H54 (cell line): Measurements from ENCODE around the gene TRIM62.
"Not testable (repeated sequence)": the region's sequence is repeated elsewhere in the genome, so short reads cannot be mapped to it uniquely, and the experiment has no call there.

ENCODE experiments used
- DNase-seq: peaks from one replicate; pipeline ENCODE4 v3.0.0; 2011; ENCODE audit warnings: low spot score, mixed read lengths; ENCODE audit not compliant: insufficient read length
- FAIRE-seq: peaks from 3 replicates; lab custom pipeline; 2011; peaks lifted over from hg19 to GRCh38; lab: Jason Lieb, UNC
- POLR2A ChIP-seq: IDR thresholded peaks from 2 replicates; pipeline ENCODE4 v1.6.1; 2011; ENCODE audit warnings: low read depth, mild to moderate bottlenecking, low read length

The TRIM62 gene

DNA sequence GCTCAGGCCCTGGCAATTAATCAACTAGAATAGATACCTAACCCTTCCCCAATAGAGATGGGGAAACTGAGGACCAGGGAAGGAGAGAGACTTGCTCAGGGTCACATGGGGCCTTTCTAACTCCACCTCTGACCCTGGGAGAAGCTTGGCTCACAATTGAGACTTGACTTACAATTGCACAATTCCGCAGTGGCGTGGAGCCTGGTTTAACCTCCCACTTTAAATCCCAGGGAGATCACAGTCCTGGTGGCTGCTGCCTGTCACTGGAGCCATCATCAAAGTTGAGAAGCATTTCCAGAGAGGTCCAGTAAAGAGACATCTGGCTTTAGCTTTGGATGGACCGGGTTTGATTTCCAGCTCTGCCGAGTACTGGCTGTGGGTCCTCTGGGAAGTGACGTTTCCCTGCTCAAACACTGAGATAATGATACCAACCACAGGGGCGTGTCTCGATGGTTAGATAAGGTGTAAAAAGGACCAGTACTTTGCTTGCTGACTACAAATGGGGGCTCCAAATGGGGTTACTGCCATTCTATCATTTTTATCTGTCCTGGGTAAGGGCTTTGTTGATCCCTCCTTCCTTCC, 39.3 kb downstream of the TRIM62 start:
- TF ChIP-seq POLR2A: no peak
- DNase-seq (no peak), FAIRE-seq (no peak)

DNA sequence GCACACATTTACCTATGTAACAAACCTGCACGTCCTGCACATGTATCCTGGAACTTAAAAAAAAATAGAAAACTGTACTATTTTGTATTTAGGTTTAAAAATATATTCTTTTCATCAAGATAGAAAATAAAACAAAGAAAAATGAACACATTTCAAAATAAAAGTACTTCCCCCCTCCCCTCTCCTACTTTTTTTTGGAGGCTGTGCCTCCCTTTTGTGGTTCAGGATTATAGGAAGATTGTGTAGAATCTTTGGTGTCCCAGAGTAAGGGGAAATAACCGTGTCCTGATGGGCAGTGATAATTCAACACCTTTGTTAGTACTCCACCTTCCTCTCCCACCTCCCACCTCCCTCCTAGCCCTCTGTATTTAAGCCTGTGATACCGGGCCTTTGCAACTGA, 40.1 kb downstream of the TRIM62 start:
- FAIRE-seq (no peak), DNase-seq (no peak)
- TF ChIP-seq POLR2A: no peak

DNA sequence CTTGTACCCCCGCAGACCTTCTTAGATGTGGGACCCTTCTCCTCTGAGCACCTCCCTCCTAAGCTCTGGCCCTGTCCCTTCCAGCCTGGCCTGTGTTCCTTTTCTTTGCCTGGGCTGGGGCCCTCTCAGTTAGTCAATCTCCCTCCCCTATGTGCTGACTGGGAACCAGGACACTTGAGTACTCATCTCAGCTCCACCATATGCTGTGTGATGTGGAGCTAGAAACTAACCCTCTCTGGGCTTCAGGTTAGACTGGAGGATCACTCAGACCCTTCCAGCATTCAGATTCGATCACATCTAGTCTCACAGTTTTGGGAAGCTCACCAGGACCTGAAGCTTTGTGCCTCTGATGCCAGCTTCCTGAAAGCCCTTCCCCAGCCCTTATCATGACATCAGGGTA, 40.6 kb downstream of the TRIM62 start:
- FAIRE-seq (no peak), DNase-seq (no peak)
- TF ChIP-seq POLR2A: no peak

DNA sequence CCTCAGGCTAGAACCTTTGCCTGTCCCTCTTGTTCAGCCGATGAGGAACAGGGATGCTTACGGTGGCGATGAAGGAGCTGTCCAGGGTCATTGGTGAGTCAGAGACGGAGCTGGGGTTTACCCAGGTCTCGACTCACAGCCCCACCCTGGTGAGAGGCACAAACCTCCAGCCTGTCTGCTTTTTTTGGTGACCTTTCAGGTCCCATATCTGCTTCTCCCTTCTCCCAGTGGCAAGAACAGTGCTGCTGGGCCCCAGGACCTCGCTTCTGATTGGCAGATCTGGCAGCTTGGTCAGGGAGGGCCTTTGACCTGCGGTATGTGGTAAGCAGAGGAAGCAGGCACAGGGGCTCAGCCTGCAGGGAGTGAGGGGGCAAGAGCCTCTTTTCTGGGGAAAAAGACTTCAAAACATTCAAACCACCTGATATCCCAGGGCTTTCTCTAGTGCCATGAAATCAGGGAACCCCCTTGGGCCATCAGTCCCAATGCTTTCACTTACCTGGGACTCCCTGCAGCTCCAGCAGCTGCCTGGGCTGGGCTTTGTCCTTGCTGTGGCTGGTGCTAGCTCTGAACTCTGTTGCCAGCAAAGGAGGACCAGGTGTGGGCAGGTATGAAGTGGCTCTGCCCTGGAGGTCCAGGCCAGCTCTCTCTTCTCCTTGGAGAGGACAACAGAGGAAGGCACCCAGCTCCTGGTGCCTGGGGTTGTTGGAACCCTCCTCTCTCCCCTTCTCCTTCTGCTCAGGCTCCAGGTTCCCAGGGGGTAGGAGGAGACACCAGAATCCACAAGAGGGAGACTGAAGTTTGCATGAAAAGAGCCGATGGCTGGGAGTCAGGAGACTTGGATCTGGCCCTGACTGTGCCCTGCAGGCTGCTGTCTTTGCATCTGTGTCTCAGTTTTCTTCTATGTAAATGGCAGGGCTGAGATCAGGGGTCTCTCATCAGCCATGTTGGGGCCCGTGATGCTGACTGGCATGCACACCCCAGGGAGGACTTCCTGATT, 41.4 kb downstream of the TRIM62 start:
- FAIRE-seq (no peak), DNase-seq (peak; percentile 40)
- TF ChIP-seq POLR2A: no peak

DNA sequence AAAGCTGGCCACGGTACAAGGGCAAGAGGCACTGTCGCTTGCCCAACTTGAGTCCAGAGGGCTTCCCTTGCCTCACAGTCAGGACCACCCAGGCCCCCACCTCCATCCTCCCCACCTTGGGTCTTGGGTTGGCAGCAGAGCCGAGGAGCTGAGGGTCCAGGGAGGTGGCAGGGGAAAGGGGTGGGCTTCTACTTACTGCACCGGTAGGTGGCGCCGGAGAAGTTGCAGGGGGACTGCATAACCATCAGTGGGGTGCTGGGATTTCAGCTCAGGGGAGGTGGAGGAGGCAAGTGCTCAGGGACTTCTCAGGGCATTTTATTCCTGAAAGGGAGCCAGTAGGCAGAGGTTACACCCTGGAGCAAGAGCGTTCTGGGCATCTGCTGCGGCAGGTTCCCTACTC, 44.0 kb downstream of the TRIM62 start:
- TF ChIP-seq POLR2A: no peak
- FAIRE-seq (no peak), DNase-seq (no peak)

DNA sequence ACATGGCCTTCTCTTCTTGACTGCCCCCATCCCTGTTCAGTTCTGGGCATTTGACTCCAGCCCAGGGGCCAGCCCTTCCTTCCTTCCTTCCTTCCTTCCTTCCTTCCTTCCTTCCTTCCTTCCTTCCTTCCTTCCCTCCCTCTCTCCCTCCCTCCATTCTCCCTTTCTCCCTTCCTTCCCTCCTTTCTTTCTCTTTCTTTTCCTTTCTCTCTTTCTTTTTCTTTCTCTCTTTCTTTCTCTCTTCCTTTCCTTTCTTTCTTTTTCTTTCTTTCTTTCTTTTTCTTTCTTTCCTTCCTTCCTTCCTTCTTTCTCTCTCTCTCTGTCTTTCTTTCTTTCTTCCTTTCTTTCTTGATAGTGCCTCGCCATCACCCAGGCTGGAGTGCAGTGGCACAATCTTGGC, 45.8 kb downstream of the TRIM62 start:
- DNase-seq, FAIRE-seq: not testable (repeated sequence)

DNA sequence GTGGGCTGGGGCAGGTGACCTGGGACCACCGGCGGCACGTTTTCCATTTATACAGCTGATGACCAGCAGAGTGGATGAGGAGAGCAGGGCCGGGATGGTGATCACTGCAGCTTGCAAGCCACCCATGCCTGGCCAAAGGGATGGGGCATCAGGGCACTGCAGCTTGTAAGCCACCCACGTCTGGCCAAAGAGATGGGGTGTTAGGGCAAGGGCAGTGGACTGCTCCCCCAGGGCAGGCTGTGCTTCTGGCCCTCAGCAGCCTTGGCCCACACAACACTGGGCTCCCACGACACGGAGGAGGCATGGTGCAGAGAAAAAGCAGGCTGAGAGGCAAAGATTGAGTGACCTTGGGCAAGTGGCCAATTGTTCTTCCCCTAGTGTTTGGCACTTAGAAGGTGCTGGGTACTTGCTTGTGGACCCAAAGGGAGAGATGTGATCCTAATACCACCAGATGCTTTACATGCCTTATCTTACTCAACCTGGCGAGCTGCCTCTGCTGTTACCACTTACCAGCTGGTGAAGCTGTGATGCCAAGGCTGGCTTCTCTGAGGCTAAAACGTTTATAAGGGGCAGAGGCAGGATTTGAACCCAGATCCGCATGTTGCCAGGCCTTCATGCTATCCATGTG, 48.3 kb downstream of the TRIM62 start:
- TF ChIP-seq POLR2A: no peak
- DNase-seq: no peak
- no peak for FAIRE-seq

DNA sequence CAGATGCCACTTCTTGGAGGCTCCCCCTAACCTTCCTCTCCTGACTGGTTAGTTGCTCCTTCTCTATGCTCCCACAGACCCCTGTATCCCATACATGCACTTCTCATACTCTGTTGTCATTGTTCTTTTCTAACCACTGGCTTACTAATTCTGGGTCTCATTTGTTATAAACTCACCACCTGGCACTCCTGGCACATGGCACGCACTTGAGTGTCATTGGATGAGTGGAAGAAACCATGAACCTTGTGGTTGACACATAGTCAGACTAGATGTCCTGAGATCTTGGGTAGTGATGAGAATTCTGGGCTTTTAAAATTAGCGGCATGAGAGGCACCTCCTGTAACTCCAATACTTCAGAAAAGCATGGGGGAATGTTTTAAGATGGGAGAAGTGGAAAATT, 49.3 kb downstream of the TRIM62 start:
- DNase-seq (no peak), FAIRE-seq (no peak)
- TF ChIP-seq POLR2A: no peak

DNA sequence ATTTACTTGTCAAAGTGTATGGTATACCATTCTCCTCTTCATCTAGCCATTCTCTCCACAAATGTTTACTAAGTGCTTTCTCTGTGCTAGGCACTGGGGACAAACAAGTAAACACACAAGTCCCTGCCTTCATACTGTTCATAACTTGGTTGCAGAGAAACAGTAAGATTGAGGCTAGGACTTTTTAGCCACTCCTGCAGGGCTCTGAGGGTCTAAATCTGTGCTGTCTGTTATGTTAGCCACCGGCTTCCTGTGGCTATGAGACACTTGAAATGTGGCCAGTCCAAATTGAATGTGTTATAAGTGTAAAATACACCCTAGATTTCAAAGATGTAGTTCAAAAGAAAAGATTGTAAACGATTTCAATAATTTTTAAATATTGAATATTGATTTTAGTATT, 50.7 kb downstream of the TRIM62 start:
- no peak for TF ChIP-seq POLR2A
- no peak for DNase-seq
- no peak for FAIRE-seq

DNA sequence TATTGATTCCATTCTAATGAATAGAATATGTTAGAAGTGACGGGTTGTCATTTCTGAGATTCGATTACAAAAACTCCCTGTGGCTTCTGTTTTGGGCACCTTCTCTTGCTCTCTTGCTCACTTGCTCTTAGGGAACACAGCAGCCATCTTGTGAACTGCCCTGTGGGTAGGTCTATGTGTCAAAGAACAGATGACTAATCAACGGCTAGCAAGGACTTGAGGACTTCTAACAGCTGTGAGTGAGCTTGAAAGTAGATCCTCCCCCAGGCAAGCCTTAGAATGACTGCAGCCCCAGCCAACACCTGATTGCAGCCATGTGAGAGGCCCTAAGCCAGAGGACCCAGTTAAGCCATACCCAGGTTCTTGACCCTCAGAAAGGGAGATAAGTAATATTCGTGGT, 51.5 kb downstream of the TRIM62 start:
- DNase-seq (no peak), FAIRE-seq (no peak)
- no peak for TF ChIP-seq POLR2A

DNA sequence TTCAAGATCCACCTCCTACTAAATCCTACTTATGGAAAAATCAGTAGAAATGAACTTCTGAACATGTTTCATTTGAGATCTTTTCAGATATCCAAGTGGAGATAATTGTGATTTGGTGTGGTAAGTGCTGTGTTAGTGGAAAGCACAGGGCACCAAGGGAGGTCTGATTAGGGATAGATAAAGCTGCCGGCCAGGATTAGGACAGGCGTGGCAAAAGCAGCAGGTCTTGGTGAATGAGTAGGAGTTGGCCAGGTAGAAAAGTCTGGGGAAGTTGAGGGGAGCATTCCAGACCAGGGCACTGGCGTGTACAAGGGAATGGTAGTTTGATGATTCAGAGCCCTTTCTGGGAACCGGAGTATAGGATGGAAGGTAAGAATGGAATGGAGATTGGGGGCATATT, 53.1 kb downstream of the TRIM62 start:
- DNase-seq (no peak), FAIRE-seq (no peak)
- TF ChIP-seq POLR2A: no peak

DNA sequence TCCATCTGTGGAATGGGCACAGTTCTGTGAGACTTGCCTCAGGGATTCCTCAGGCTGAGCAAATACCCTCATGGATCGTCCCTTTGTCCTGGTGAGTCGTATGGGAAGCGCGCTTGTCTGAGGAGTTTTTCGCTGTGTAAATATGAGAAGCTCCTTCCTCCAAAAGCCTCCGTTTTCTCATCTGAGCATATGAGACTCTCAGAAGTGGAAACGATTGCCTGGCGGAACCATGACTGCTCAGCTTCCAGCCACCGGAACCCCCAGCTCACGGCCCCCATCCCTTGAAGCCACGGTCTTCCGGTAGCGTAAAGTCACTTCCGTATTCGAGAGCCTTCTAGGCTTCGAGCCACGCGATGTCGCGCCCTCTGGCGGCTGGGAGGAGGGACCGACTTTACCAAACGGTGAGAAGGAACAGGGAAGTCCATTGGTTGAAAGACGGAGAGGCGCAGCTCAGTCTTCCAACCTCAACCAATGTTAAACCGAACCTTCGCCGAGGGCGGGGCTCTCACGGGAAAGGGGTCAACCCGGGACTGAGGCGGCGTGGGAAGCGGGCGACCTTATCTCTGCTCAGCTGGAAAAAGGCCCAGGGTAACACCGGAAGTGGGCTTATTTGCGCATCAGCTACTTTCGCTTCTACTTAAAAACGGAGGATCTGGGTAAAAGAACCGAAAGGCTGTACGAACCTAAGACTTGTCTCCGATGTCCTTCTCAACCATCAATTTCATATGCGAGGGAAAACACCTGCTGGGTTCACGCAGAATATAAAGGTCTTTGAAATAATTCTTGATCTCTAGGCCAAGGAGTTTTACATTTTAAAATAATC, 54.6 kb downstream of the TRIM62 start:
- peak; percentile 84 for TF ChIP-seq POLR2A
- DNase-seq (peak; percentile 83), FAIRE-seq (peak; percentile 95)

DNA sequence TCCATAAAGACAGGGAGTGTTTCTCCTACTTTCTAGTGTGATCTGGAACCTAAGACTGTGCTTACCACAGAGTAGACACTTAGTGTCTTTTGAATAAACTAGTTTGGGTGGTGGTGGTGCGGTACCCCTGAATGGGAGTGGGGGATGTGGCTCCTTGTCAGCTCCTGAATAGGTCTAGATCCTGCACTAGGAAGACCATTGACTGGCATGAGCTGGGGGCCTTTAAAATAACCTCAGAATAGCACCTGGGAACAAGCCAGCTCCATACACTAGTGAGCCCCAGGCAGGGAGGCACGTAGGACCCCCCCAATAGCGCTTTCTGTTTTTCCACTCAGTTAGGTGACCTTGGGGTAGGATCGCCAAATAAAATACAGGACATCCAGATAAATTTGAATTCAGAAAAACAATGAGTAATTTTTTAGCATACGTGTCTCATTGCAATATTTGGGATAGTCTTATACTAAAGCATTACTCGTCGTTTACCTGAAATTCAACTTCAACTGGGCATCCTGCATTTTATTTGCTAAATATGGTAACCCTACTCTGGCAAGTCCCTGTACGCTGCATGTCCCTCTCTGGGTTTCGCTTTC, 55.3 kb downstream of the TRIM62 start:
- FAIRE-seq: no peak
- TF ChIP-seq POLR2A: no peak
- no peak for DNase-seq

DNA sequence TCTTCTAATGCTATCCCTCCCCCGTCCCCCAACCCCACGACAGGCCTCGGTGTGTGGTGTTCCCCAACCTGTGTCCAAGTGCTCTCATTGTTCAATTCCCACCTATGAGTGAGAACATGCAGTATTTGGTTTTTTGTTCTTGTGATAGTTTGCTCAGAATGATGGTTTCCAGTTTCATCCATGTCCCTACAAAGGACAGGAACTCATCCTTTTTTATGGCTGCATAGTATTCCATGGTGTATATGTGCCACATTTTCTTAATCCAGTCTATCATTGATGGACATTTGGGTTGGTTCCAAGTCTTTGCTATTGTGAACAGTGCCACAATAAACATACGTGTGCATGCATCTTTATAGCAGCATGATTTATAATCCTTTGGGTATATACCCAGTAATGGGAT, 57.2 kb downstream of the TRIM62 start:
- not testable (repeated sequence) for DNase-seq, FAIRE-seq
